GM10248 (cell line): ENCODE data around the gene ATM.

Experiments
- CTCF ChIA-PET: fragments of 300-600 bp; sonication (Branson Sonifier 250); formaldehyde crosslinking; extraction: SDS; loops from one replicate; lab custom pipeline; 2021; ENCODE audit warnings: antibody characterized with exemption; lab: Yijun Ruan, JAX
- POLR2A ChIA-PET: fragments of 350-650 bp; sonication (Branson Sonifier 250); formaldehyde crosslinking; extraction: SDS; loops from one replicate; lab custom pipeline; 2020; ENCODE audit warnings: antibody characterized with exemption; lab: Yijun Ruan, JAX
- DNase-seq: peaks from one replicate; pipeline ENCODE4 v3.0.0; 2012; ENCODE audit errors: extremely low spot score
- TF ChIP-seq, protein P1 (sequence below): IDR thresholded peaks from 2 replicates; pipeline ENCODE4 v1.5.1; 2012; ENCODE audit warnings: mild to moderate bottlenecking, low read depth; ENCODE audit errors: extremely low read depth, missing control alignments, control extremely low read depth

The ATM gene

DNA sequence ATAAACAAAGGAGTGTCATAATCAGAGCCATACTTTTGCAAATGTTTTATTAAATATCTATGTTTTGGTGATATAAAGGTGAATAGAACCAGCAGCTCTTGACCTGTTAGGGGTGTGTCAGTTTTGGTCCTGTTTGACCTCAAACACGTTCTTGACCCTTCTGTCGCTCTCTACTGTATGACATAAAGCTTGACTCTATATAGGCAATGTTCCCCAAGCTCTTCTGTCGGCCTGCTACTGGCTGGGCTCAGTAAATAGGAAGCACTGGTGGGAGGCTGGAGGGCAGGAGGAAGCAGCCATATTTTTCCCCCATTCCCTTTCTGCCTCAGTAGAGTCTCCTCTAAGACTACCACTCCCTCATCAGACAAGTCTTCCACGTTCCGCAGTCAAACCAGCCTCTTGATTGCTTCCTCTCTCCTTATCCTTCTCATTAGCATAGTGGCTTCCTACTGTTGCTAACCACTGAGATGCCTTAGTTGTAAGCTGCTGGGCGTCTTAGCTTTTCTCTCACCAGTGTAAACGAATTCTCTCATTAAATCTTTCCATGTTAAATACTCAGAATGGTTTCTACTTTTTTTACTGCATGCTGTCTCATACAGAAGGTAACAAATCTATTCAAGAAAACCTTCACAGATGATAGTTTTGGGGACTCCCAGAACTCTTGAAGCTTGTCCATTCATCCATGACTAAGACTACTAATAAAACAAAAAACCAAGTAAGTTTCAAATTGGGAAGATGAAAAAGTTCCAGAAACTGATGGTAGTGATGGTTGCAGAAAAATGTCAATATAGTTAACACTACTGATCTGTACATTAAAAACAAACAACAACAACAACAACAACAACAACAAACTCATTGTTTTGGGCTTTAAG lies 3.7 kb upstream of the ATM start:
- DNase-seq, result no peak
- POLR2A ChIA-PET, result interaction anchor here (1.2 kb wide), 1 partner anchor 9 kb away, joined by 6 read pairs; no protein-coding TSS in a partner anchor
- CTCF ChIA-PET, result interaction anchor here (0.9 to 2.9 kb wide), 4 partner anchors 12 to 430 kb away, joined by 3 to 15 read pairs (median 4); no protein-coding TSS in a partner anchor
- TF ChIP-seq, protein P1, sequence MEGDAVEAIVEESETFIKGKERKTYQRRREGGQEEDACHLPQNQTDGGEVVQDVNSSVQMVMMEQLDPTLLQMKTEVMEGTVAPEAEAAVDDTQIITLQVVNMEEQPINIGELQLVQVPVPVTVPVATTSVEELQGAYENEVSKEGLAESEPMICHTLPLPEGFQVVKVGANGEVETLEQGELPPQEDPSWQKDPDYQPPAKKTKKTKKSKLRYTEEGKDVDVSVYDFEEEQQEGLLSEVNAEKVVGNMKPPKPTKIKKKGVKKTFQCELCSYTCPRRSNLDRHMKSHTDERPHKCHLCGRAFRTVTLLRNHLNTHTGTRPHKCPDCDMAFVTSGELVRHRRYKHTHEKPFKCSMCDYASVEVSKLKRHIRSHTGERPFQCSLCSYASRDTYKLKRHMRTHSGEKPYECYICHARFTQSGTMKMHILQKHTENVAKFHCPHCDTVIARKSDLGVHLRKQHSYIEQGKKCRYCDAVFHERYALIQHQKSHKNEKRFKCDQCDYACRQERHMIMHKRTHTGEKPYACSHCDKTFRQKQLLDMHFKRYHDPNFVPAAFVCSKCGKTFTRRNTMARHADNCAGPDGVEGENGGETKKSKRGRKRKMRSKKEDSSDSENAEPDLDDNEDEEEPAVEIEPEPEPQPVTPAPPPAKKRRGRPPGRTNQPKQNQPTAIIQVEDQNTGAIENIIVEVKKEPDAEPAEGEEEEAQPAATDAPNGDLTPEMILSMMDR, result no peak

DNA sequence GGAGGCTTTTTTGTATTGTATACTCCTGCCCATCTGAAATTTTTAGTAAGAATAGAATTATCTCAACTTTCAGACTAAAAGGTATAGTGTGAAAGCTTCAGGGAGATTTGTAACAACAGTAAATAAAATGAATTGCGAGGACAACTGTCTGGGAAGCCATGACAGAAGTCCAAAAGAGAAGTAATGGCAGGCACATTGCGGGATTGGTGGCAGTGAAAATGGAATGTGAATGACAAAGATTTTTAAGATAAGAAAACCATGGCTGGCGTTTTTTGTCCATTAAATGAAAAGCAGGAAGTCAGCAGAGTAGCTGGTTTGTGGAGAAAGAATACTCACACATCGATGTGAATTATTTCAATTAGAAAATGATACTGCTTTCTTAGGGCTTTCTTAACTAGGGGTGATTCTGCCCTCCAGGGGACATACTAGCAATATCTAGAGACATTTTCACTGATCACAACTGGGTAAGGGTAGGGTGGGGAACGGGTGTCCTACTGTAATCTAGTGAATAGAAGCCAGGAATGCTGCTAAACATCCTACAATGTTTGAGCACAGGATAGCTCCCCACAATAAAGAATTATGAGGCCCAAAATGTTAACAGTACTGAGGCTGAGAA lies 2.0 kb upstream of the ATM start:
- CTCF ChIA-PET, result interaction anchor here (0.9 kb wide), 1 partner anchor 14 kb away, joined by 3 read pairs; no protein-coding TSS in a partner anchor
- POLR2A ChIA-PET, result no interaction called here
- DNase-seq, result no peak

DNA sequence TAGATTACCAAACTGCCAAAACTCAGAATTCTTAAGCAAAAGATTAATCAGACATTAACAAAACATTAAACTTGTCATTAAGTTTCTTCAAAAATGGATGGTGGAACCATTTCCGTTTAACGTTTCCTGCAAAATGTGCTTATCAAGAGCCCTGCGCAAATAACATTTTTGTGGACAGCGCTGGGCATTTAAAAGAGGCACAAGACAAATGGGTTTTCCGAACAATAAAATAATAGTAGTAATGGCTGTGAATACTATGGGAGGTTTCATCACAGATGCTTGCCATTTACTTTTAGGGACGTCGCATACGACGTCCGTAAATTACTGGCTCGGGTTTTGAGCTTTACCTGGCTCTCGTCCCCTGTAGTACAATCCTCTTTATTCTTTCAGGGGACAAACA lies 1.5 kb upstream of the ATM start:
- no peak for DNase-seq
- ChIA-PET POLR2A (interaction anchor here (0.5 to 0.6 kb wide), 2 partner anchors 141 to 372 kb away, joined by 3 to 6 read pairs; partner anchors contain the start of gene EXPH5), CTCF (interaction anchor here (0.9 to 2.5 kb wide), 3 partner anchors 14 to 57 kb away, joined by 3 to 12 read pairs (median 3); no protein-coding TSS in a partner anchor)
- TF ChIP-seq, protein P1, result no peak

More for the DNA sequence above, 2.0 kb upstream of the ATM start:
- TF ChIP-seq, protein P1, result no peak

DNA sequence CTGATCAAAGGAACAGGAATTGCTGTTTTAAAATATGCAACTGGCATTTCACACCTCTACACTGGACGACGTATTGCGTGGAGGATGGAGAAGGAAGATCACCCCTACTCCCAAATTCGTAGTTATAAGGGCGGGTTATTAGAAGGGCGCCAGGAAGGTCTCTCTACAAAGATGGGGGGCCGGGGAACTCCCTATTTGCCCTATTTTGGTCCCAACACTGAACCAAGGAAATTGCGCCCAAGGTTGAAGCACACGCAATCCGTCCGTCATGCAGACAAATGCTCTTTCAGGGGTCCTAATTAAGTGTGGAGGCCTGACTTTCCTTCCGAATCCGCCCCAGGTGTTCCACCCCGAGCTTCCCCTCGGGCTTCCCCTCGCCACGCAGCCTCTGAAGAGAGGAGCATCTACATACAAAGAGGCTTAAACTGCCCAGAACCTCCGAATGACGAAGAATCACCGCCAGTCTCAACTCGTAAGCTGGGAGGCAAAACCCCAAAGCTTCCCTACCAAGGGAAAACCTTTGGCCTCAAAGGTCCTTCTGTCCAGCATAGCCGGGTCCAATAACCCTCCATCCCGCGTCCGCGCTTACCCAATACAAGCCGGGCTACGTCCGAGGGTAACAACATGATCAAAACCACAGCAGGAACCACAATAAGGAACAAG lies 825 bp upstream of the ATM start:
- TF ChIP-seq, protein P1, result no peak
- DNase-seq, result no peak
- ChIA-PET POLR2A (interaction anchor here (0.5 to 1.6 kb wide), 3 partner anchors 20 to 372 kb away, joined by 3 to 6 read pairs (median 4); partner anchors contain the start of gene EXPH5), CTCF (interaction anchor here (1.0 to 2.6 kb wide), 7 partner anchors 15 to 444 kb away, joined by 3 to 12 read pairs (median 5); no protein-coding TSS in a partner anchor)

DNA sequence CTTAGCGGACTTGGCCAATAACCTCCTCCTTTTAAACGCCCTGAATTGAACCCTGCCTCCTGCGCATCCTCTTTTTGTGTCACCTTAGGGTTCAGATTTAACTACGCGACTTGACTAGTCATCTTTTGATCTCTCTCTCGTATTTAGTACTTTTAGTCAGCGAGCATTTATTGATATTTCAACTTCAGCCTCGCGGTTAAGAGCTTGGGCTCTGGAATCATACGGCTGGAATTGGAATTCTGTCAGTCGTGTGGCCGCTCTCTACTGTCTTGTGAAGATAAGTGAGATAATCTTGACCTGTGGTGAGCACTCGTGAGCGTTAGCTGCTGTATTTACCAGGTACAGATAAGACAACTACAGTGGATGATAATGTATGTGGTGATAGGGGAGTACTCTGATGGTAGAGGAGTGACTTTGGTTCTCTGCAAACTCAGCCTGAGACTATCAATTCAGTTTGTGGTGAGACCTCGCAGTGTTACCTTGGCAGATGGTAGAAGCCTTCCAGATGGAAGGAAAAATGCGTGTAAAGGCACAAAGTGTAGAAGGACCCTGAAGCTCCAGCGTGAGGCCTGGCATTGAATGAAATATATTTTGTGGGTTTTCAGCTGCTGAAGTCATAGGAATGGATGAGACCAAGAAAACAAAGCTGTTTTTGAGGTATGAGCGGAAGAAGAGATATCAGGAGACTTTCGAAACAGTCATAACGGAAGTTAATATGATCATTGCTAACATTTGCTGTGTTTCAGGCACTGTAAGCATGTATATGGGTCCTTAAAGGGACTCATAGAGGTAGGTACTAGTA lies 682 bp downstream of the ATM start:
- ChIA-PET POLR2A (interaction anchor here (1.2 to 1.6 kb wide), 2 partner anchors 15 to 22 kb away, joined by 3 to 4 read pairs; no protein-coding TSS in a partner anchor), CTCF (interaction anchor here (1.3 to 2.6 kb wide), 9 partner anchors 10 to 443 kb away, joined by 3 to 12 read pairs (median 6); no protein-coding TSS in a partner anchor)
- TF ChIP-seq, protein P1, result no peak
- peak; percentile 32 for DNase-seq
